Stimulated activated CD4-positive, alpha-beta T cell treated with anti-CD3 and anti-CD28 coated beads, TNF-alpha, amount 100 ng/mL, for 4 hours (primary cell): Measurements from ENCODE around the gene KLHL17.

ENCODE experiments used
- DNase-seq, 3 experiments: peaks; one replicate each; pipeline ENCODE4 v3.0.0-alpha.2; 2020; ENCODE audit warnings: low read depth in 3 of 3

KLHL17 gene

DNA sequence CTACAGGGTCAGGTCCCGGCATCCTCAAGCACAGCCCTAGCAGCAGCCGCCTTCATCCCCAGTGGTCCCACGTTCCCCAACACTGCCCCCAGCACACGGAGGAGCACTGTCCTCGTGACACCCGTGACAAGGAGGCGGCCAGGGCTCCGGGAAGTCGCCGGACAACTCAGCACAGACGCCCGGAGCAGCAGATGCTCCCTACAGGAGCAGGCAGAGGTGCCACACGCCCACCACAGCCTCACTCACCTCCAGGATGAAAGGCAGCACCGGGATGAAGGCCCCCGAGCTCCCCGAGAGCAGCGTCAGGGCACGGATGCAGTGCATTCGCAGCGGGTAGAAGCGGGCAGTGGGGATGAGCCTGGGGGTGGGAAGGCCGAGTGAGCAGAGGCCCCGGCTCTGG, 9.5 kb upstream of the KLHL17 start:
- no peak for DNase-seq

DNA sequence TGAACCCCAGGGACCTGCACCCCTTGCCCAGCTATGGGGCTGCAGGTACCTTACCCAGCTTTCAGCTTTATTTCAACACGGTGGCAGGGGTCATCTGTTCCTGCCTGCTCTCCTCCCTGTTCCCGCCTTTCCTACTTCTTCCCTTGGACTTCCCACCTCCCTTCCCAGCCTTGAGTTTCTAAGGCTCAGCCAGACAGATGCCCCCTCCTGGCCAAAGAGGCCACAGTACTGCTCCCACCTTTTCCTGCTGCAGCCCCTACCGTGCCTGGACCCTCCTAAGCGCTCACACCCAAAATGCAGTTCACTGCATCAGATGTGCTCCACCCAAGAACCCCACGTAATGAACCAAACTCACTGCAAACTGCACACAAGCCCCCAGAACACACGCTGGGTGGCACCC, 9.0 kb upstream of the KLHL17 start:
- DNase-seq, result no peak

DNA sequence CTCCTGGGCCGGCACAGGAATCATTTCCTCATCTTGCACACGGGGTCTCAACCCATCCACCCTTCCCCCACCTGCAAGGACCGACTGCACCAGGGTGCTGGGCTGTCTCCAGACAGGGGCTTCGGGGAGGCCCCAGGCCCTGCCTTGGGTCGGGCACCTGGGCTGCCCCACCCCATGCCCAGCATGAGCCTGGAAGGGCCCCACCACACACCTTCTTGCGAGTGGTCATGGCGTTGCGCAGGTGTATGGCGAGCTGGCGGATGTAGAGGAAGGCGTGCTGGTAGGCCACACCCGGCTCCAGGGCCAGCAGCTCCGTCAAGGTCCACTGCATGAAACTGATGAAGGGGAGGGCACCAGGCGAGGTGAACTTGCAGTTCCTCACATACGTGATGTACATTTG, 8.2 kb upstream of the KLHL17 start:
- no peak for DNase-seq

DNA sequence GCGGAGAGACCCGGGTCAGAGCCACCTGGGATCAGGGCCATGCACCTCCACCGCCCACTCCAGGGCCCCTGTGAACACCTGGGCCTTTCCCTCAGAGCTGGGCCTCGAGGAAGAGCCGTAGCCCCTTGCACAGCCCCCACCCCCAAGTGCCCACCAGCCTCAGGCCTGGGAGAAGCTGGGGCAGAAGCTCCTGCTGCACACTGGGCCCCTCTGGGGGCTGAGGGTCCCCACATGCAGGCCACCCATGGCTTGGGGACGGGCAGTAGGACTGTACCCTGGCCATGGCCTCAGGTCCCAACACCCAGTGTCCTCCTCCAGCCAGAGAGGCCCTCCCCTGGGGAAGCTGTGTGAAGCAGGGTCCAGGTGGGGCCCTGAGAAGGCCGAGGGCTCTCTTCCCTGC, 7.8 kb upstream of the KLHL17 start:
- DNase-seq, result no peak

DNA sequence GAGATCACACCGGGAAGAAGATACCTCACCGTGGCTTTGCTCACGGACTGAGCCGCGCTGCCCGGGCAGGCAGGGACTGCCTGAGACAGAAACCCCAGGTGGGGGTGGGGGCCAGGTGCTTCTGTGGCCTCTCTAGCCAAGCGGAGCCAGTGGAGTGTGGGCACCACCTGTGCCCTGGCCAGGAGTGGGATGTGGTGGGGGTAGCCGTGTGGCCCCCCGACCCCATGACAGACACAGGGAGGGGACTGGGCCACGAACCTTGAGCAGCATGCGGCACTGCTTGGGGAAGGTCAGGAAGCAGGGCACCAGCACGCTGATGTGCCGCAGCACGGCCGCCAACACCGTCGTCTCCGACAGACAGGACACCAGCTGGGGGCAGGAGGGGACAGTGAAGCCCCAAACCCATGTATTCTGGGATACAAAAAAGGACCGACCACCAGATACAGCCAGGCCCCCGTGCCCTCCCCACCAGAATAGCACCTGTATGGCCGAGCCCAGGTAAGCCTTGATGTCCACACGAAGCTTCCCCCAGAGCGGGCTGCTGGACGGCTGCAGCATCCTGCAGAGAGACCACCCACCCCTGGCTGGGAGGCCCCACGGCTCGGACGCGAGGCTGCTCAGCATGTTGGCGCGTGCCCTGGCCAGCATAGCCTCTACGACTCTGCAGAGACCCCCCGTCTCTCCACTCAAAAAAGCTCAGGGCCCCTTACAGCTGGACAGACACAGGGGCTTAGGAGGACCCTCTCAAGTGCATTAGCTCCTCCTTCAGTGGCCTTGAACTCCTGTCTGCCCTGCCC, 6.7 kb upstream of the KLHL17 start:
- no peak for DNase-seq

DNA sequence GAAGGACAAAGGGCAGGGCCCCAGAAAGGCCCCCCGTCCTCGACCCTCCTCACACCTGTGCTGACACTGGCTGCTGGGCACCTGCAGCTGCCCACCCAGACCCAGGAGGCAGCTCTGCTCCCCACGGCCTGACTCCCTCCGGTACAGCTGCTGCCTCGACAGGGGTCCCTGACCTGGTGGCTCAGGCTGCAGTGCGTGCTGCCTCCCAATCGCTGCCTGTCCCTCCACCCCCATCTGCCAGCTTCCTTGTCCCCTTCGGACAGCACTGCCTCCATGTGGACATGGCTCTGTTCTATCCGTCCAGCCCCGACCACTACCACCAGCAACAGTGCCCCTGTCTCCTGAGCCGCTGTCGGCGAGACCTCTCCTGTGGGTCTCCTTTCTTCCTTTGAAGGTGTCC, 5.5 kb upstream of the KLHL17 start:
- DNase-seq, result no peak

DNA sequence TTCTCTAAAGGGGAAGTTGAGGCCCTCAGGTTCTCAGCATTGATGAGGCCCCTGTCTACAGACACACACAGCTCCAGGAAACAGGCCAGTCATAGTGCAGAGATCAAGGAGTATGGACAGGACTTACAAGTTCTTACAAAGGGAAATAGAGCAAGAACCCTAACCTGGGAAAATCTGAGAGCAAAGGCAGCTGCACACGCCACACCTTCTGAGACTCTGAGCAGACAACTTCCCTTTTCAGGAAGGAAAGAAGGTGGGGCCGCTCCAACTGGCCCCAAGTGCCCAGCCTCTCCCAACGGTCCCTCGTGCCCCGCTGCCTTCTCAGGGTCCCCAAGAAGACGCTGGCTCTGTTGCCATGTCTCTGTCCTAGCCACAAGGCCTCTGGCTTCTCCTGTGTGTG, 4.9 kb upstream of the KLHL17 start:
- DNase-seq, result no peak

DNA sequence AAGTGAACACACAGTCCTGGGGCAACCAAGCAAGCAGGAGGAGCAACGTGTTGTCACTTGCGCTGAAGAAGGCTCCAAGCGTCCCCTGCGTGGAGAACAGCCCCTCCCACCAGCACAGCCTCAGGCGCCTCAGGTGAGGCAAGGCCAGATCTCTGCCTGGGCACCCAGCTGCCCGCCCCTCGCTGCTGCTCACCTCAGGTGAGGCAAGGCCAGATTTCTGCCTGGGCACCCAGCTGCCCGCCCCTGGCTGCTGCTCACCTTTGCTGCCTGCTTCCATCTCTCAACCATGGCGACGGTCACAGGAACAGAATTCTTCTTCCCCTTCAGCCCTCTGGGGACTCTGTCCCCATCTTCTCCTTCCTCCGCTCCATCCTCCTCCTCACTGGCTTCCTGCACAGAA, 3.7 kb upstream of the KLHL17 start:
- no peak for DNase-seq

DNA sequence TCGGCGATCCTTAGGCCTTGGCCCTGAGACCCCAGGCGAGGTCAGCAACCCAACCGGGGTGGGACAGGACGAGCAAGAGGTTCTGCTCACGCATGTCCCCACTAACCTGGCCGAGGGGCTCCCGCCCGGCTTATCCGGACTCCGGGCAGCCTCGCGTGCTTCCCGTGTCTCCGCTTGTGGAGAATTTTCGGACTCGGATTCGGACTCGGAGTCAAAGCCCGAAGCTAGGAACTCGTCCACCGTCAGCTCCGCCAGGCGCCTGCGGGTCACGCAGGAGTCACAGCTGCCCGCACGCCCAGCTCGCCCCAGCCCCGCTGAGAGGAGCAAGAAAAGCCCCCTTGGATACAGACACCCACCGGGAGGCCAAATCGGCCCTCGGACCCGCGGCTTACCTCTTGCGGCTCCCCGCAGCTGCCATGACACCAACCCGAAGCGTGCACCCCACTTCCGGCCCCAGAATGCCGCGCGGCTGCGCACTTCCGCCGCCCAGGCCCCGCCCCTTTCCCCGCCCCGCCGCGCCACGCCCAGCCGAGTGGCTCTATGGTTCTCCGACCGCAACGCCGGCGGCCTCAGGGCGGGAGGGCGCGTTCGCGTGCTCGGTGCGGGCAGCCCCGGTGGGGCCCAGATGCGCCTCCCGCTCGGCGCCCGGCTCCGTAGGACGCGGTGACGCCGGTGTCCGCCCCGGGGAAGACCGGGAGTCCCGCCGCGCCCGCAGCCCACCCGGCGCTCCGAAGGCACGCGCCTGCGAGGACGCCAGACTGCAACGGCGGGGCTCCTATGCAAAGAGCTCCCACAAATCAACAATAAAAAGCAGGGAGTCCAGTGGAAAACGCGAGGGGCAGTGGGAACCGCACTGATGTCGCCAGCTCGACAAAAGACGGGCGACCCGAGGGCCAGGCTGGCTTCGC, 1.3 kb upstream of the KLHL17 start, which contains the start of gene NOC2L:
NOC2L (minus strand) TSS at position 434 of the 908 bp plus-strand sequence; CDS start at position 418, 16 bp downstream.
- DNase-seq, result peak; percentile 94 to 97 (median 94)

DNA sequence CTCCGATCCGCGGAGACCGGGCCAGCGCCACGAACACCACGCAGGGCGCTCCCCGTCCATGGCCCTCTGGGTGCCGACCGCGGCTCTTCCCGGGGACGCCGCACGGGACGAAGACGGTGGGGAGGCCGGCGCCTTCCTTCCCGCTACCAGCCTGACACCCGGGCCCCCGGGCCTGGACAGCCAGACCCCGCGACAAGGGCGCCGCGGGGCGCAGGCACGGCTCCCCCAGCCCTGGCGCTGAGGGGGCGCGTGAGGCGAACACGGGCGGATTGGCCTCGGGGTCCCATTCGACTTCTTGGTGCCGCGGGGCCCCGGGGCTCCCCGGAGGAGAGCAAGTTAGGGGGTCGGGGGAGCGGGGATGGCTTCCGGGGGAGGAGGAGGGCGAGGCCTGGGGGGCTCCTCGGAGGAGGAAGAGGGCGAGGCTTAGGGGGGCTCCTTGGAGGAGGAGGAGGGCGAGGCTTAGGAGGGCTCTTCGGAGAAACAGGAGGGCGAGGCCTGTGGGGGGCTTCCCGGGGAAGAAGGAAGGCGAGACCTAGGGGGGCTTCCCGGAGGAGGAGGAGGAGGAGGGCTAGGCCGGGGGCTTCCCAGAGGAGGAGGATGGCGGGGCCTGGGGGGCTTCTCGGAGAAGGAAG, 537 bp upstream of the KLHL17 start:
- DNase-seq, result no peak

DNA sequence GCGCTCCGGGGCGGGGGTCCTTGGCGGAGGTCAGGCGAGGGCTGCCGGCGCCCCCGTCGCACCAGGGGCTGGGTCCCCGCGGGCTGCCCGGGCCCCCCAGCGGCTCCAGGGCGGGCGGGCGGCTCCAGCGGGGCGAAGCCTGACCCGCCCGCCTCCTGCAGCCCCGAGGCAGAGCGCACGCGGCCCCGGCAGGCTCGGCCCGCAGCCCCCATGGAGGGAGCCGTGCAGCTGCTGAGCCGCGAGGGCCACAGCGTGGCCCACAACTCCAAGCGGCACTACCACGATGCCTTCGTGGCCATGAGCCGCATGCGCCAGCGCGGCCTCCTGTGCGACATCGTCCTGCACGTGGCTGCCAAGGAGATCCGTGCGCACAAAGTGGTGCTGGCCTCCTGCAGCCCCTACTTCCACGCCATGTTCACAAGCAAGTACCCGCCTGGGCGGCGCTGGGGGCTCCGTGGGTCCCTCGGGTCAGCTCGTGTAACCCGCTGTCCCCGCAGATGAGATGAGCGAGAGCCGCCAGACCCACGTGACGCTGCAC, 817 bp downstream of the KLHL17 start:
- DNase-seq, result no peak

DNA sequence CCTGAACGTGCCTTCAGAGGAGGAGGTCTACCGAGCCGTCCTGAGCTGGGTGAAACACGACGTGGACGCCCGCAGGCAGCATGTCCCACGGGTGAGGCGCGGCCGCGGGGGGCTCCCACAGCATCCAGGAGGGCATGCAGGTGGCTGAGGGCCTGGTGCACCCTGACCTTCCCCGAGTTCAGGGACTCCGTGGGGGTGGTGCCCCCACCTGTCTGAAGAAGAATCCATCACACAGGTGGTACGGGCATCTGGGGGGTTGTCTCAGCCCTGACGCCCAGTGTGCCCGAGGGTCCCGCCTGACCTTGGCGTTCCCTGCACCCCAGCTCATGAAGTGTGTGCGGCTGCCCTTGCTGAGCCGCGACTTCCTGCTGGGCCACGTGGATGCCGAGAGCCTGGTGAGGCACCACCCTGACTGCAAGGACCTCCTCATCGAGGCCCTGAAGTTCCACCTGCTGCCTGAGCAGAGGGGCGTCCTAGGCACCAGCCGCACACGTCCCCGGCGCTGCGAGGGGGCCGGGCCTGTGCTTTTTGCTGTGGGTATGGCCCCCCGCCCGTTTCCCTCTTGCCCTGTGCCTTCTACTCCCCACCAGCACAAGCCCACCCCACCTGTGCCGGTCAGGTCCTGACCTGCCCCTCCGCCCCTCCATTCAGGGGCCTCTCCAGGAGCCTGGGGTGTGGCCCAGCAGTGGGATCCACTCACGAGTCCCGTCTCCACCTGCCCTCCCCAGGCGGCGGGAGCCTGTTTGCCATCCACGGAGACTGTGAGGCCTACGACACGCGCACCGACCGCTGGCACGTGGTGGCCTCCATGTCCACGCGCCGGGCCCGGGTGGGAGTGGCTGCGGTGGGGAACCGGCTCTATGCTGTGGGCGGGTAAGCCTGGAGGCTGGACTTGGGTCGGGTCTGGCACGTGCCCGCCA, 2.3 kb downstream of the KLHL17 start:
- no peak for DNase-seq

DNA sequence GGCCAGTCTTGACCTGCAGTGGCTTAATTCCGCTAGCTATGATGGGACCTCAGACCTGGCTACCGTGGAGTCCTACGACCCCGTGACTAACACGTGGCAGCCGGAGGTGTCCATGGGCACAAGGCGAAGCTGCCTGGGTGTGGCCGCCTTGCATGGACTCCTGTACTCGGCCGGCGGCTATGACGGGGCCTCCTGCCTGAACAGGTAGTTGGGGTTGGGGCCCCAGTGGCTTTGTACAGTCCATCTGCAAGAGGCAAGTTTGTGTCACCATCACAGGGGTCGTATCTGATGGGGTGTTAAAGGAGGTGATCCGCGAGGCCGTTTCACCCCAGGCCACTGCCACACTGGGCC, 2.9 kb downstream of the KLHL17 start:
- DNase-seq, result no peak

DNA sequence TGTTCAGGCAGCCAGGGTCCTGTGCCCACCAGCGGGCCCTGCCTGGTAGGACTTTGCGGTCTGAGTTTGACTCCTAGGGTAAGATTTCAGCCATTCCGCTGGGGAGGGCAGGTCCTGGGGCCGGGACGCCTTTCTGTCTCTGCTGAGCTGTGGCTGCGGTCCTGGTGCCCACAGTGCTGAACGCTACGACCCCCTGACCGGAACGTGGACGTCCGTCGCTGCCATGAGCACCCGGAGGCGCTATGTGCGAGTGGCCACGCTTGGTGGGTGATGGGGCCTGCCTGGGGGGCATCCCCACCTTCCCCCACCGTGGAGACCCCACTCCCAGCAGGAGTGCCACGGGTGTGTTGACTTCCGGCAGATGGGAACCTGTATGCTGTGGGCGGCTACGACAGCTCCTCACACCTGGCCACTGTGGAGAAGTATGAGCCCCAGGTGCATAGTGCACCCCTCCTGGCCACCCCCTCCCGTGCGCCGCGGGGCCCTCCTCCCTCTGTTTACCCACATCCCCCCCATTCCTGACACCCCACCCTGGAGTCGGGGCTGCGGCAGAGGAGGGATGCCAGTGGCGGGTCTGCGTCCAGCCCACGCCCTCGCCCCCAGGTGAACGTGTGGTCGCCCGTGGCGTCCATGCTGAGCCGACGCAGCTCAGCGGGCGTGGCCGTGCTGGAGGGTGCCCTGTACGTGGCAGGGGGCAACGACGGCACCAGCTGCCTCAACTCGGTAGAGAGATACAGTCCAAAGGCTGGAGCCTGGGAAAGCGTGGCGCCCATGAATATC, 3.6 kb downstream of the KLHL17 start:
- DNase-seq, result no peak

DNA sequence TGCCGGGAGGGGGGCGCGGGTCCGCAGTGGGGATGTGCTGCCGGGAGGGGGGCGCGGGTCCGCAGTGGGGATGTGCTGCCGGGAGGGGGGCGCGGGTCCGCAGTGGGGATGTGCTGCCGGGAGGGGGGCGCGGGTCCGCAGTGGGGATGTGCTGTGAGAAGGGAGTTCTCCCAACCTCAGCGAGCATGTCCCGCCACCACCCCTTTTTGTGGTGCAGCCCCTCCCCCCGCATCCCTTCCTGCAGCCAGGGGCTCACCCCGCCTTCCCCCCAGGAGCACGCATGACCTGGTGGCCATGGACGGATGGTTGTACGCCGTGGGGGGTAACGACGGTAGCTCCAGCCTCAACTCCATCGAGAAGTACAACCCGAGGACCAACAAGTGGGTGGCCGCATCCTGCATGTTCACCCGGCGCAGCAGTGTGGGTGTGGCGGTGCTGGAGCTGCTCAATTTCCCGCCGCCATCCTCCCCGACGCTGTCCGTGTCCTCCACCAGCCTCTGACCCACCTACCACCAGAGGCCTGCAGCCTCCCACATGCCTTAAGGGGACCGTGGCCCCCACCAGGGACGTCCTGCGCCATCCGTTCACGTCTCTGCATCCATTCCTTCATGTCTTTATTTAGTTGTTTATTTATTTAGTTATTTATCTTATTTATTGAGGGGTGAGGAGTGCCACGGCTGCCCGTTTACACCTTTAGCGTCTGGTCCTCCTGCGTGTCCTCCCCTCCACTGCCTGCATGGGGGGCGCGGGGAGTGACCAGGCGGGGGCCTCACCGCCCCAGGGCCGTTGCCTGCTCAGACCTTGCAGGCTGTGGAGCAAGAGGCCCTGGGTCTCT, 4.5 kb downstream of the KLHL17 start:
- no peak for DNase-seq

DNA sequence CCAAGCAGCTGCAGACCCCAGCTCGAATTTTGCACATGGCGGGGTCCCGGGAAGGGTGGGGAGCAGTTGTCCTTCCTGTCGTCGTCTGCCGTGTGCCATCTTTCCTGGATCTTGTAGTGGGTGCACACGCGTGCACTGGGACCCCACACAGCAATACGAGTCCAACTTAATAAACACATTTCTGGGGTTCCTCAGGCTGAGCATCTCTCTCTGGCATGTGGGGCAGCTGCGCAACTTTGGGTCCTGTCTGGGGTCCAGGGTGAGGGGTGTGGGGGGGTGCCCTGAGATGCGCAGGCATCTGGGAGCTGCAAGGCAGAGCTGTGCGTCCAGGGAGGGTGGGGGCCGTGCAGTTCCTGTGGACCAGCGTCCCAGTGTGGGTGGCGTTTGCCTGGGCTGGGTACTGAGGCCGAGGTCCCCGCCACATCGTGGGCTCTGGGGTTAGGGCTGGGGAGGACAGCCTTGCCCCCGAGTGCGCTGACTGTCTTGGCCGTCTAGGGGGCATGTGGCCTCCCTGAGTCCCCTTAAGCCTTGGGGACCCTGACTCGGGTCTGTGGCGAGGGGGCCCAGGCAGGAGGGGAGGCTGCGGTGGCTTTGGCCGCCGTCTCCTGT, 5.2 kb downstream of the KLHL17 start:
- no peak for DNase-seq

DNA sequence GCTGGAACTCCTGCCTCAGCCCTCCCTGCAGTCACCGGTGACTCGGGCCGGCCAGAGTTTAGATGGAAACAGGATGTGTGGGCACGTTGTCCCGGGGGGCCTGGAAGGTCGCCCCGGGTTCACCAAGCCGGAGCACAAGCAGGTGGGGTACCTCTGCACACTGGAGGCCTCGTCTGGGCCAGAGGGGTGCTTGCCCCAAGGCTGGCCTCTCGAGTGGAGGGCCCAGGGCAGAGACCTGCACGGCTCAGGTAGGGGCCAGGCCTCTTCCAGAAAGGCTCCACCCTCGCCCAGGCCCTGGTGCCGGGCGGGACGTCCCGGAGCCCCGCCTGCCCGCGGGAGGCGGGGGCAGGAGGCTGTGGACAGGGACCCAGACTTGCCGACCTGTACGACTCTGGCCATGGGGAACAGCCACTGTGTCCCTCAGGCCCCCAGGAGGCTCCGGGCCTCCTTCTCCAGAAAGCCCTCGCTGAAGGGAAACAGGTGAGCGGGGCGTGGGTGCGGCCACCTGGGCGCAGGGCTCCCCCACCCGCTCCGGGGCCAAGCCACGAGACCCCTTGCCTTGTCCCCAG, 5.8 kb downstream of the KLHL17 start, which contains the start of gene PLEKHN1:
PLEKHN1 (plus strand) TSS at position 348 of the 569 bp plus-strand sequence; CDS start at position 398, 50 bp downstream.
- DNase-seq, result no peak

DNA sequence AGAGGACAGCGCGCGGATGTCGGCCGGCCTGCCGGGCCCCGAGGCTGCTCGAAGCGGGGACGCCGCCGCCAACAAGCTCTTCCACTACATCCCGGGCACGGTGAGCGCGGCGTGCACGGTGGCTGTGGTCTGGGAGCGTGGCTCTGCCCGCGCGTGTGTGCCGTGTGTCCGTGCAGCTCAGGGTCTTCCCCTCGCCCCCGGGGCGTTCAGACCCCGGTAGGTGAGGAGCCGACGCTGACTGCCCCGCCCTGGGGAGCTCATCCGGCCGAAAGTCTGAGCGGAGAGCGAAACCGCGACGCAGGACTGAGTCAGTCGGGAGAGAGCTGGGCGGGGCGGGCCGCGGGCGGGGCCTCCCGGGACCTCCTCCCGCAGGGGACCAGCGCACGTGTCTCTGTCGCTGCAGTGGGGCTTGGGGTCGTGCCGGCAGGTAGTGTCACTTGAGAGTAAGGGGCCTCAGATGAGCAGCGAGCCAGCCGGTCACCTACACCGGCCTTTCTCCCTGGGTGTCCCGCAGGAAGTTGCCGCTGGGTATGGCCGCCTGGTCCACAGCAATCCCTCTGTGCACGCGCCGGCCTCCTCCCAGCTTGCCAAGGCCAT, 6.4 kb downstream of the KLHL17 start:
- DNase-seq, result peak; percentile 77 to 81 (median 79)
